A549 treated with CORT108297 at 1 μM for 4 hours (cell line): ENCODE measurements around the gene DENND2D. TPM values are rescaled to one million over a fixed set of nuclear protein-coding genes. Genes with fewer than 3 reads are reported as not detected.

Source experiments
- total RNA-seq: library from RNA; stranded (reverse); fragments of 200-300 nt; extraction: Qiagen RNA extraction; gene quantifications from 5 replicates; pipeline ENCODE4 v1.2.3, GENCODE V29; 2022

The DENND2D gene
- 1.0 to 1.5 TPM (median 1.2 TPM) in 5 replicates for total RNA-seq

GRCh38 chr1:111199881-111200801, at the start of gene DENND2D:
DENND2D (minus strand) TSS chr1:111200646; CDS start chr1:111200459, 187 bp downstream.

GRCh38 chr1:111227434-111227833, 27.0 kb upstream of the DENND2D start, which contains the start of gene CHI3L2:
CHI3L2 (plus strand) TSS chr1:111227713; CDS start chr1:111227730, 17 bp downstream.

GRCh38 chr1:111139956-111140679, 60.3 kb downstream of the DENND2D start, which contains the start of the genes CEPT1 and DRAM2:
CEPT1 (plus strand) TSS chr1:111140223; CDS start chr1:111147715, 7,492 bp downstream.
DRAM2 (minus strand) TSS chr1:111140093; CDS start chr1:111131554, 8,539 bp downstream.

Other genes with a start within 250 kb of the DENND2D start
- 17.5 to 26.7 TPM (median 18.2 TPM) in 5 replicates for gene LRIF1, start 236.7 kb downstream of the DENND2D start, total RNA-seq
- 17.7 to 21.4 TPM (median 20.5 TPM) in 5 replicates for gene DRAM2, start 60.6 kb downstream of the DENND2D start, total RNA-seq
- gene CEPT1, start 60.4 kb downstream of the DENND2D start, total RNA-seq: 10.9 to 15.9 TPM (median 12.9 TPM) in 5 replicates
- 0.20 to 0.51 TPM (median 0.36 TPM) in 5 replicates for gene CHI3L2, start 27.1 kb upstream of the DENND2D start, total RNA-seq
- not detected in 5 replicates for gene CHIA, start 90.2 kb upstream of the DENND2D start, total RNA-seq
- gene OVGP1, start 227.1 kb upstream of the DENND2D start, total RNA-seq: 0.72 to 1.4 TPM (median 1.1 TPM) in 5 replicates
- gene WDR77, start 248.6 kb upstream of the DENND2D start, total RNA-seq: 38.5 to 55.3 TPM (median 50.5 TPM) in 5 replicates
- 232 to 283 TPM (median 241 TPM) in 5 replicates for gene ATP5PB, start 248.8 kb upstream of the DENND2D start, total RNA-seq